H1 (cell line): ENCODE results near the gene PLPPR4. TPM values are rescaled to one million over a fixed set of nuclear protein-coding genes. Genes with fewer than 3 reads are reported as not detected.

Source experiments
- CTCF ChIA-PET: fragments of 300-600 bp; sonication (Branson Sonifier 250); formaldehyde crosslinking; loops from one replicate; lab custom pipeline; 2021; ENCODE audit not compliant: partially characterized antibody; lab: Charles Lee
- POLR2A ChIA-PET: fragments of 300-600 bp; sonication (Branson Sonifier 250); formaldehyde crosslinking; loops from one replicate; lab custom pipeline; 2021; ENCODE audit warnings: inconsistent platforms; ENCODE audit not compliant: partially characterized antibody; lab: Charles Lee
- DNase-seq, 2 experiments: peaks; one replicate each; pipeline versions ENCODE4 v3.0.0 to v3.0.0-alpha.2; 2010 to 2022; ENCODE audit warnings: low spot score in 2 of 2, low read depth in 1 of 2, mixed read lengths in 1 of 2
- FAIRE-seq: peaks from 2 replicates; lab custom pipeline; 2011; peaks lifted over from hg19 to GRCh38; lab: Jason Lieb, UNC
- H2AFZ ChIP-seq: 2 replicates; pipeline ENCODE4 v1.8.1; 2012; ENCODE audit warnings: low read length, inconsistent platforms
- H2AK5ac ChIP-seq: 2 replicates; pipeline ENCODE4 v1.6.1; 2013; ENCODE audit warnings: low read depth, low read length
- H2BK120ac ChIP-seq: replicated peaks from 2 replicates; pipeline ENCODE3; 2013; ENCODE audit warnings: low read depth, low read length, inconsistent platforms
- H2BK12ac ChIP-seq: 2 replicates; pipeline ENCODE4 v1.6.1; 2013; ENCODE audit warnings: low read depth, low read length
- H2BK15ac ChIP-seq: 2 replicates; pipeline ENCODE4 v1.6.1; 2013; ENCODE audit warnings: low read length
- H2BK20ac ChIP-seq: 2 replicates; pipeline ENCODE4 v1.6.1; 2013; ENCODE audit warnings: low read length
- H2BK5ac ChIP-seq: 2 replicates; pipeline ENCODE4 v1.6.1; 2013; ENCODE audit warnings: low read depth, low read length
- H3K14ac ChIP-seq: 2 replicates; pipeline ENCODE4 v1.6.1; 2013; ENCODE audit warnings: inconsistent platforms; ENCODE audit not compliant: insufficient read length
- H3K18ac ChIP-seq: 2 replicates; pipeline ENCODE4 v1.6.1; 2013; ENCODE audit warnings: low read length; ENCODE audit errors: extremely low read depth
- H3K23ac ChIP-seq: 2 replicates; pipeline ENCODE4 v1.6.1; 2013; ENCODE audit warnings: inconsistent platforms; ENCODE audit not compliant: insufficient read length
- H3K23me2 ChIP-seq: 2 replicates; pipeline ENCODE4 v1.6.1; 2013; ENCODE audit warnings: low read depth, low read length
- H3K27ac ChIP-seq: 2 replicates; pipeline ENCODE4 v1.6.1; 2011; ENCODE audit warnings: low read depth, low read length, inconsistent platforms
- H3K27me3 ChIP-seq, 4 experiments: replicated peaks in 1 of 4; 1 replicate in 1 of 4; 2 replicates in 3 of 4; pipeline versions ENCODE4 v1.6.1 to v1.8.1; 2011 to 2013; ENCODE audit warnings: low read length in 3 of 4, mild to moderate bottlenecking in 3 of 4, inconsistent platforms in 2 of 4, mixed read lengths in 2 of 4, moderate library complexity in 1 of 4; ENCODE audit not compliant: control insufficient read depth in 3 of 4, insufficient read depth in 3 of 4; ENCODE audit errors: extremely low read depth in 1 of 4
- H3K36me3 ChIP-seq, 4 experiments: 2 replicates each; pipeline versions ENCODE4 v1.6.1 to v1.8.1; 2011 to 2013; ENCODE audit warnings: mild to moderate bottlenecking in 4 of 4, low read length in 3 of 4, moderate library complexity in 2 of 4, control low read depth in 1 of 4, inconsistent platforms in 1 of 4; ENCODE audit not compliant: insufficient read depth in 4 of 4, control insufficient read depth in 2 of 4
- H3K4ac ChIP-seq: replicated peaks from 2 replicates; pipeline ENCODE3; 2013; ENCODE audit warnings: low read length, low read depth, mixed read lengths, inconsistent platforms; ENCODE audit not compliant: insufficient read length
- H3K4me1 ChIP-seq, 4 experiments: replicated peaks in 1 of 4; 1 replicate in 1 of 4; 2 replicates in 3 of 4; pipeline versions ENCODE4 v1.6.1 to v1.8.1; 2011 to 2013; ENCODE audit warnings: low read length in 3 of 4, inconsistent platforms in 2 of 4, mixed read lengths in 1 of 4; ENCODE audit not compliant: insufficient read depth in 4 of 4, control insufficient read depth in 3 of 4
- H3K4me2 ChIP-seq, 2 experiments: 2 replicates each; pipeline versions ENCODE4 v1.6.1 to v1.8.1; 2011 to 2013; ENCODE audit warnings: low read depth in 2 of 2, low read length in 2 of 2, control low read depth in 1 of 2, inconsistent platforms in 1 of 2, mild to moderate bottlenecking in 1 of 2; ENCODE audit not compliant: insufficient read depth in 1 of 2
- H3K4me3 ChIP-seq, 4 experiments: fragments of 200-600, 300-600 bp in 1 of 4; sonication (generic), shearing (Covaris generic), sonication (Bioruptor Twin) in 1 of 4; 2 replicates each; pipeline versions ENCODE4 v1.5.1 to v1.8.1; 2011 to 2016; ENCODE audit warnings: low read length in 4 of 4, low read depth in 3 of 4, control low read depth in 2 of 4, inconsistent platforms in 2 of 4, mild to moderate bottlenecking in 2 of 4, mixed read lengths in 1 of 4, moderate library complexity in 1 of 4; ENCODE audit not compliant: insufficient read depth in 2 of 4; ENCODE audit errors: extremely low read depth in 1 of 4
- H3K56ac ChIP-seq: replicated peaks from 2 replicates; pipeline ENCODE3; 2013; ENCODE audit warnings: low read depth, mild to moderate bottlenecking, mixed read lengths, low read length, inconsistent platforms; ENCODE audit not compliant: insufficient read length
- H3K79me1 ChIP-seq: 2 replicates; pipeline ENCODE4 v1.6.1; 2013; ENCODE audit warnings: low read depth, low read length, control low read depth
- H3K79me2 ChIP-seq, 2 experiments: 2 replicates each; pipeline versions ENCODE4 v1.6.1 to v1.8.1; 2012 to 2013; ENCODE audit warnings: low read length in 2 of 2, mild to moderate bottlenecking in 2 of 2, inconsistent platforms in 1 of 2; ENCODE audit not compliant: insufficient read depth in 2 of 2, control insufficient read depth in 1 of 2
- H3K9ac ChIP-seq, 4 experiments: replicated peaks in 1 of 4; 1 replicate in 1 of 4; 2 replicates in 3 of 4; pipeline versions ENCODE4 v1.6.1 to v1.8.1; 2011 to 2013; ENCODE audit warnings: low read depth in 3 of 4, low read length in 3 of 4, control low read depth in 2 of 4, mild to moderate bottlenecking in 2 of 4, moderate library complexity in 2 of 4, inconsistent platforms in 1 of 4; ENCODE audit errors: extremely low read depth in 1 of 4
- H3K9me3 ChIP-seq, 2 experiments: 2 replicates each; pipeline versions ENCODE4 v1.6.1 to v1.8.1; 2012 to 2013; ENCODE audit warnings: mild to moderate bottlenecking in 2 of 2, moderate library complexity in 2 of 2, control low read depth in 1 of 2, inconsistent platforms in 1 of 2, low read depth in 1 of 2, low read length in 1 of 2, mixed read lengths in 1 of 2; ENCODE audit not compliant: insufficient read depth in 2 of 2
- H4K20me1 ChIP-seq, 2 experiments: replicated peaks in 1 of 2; 2 replicates each; pipeline versions ENCODE3 to v1.8.1; 2011 to 2013; ENCODE audit warnings: inconsistent platforms in 2 of 2, low read length in 2 of 2, mild to moderate bottlenecking in 1 of 2; ENCODE audit not compliant: insufficient read depth in 2 of 2, control insufficient read depth in 1 of 2
- H4K5ac ChIP-seq: 2 replicates; pipeline ENCODE4 v1.6.1; 2013; ENCODE audit warnings: low read length, low read depth, mixed read lengths, inconsistent platforms; ENCODE audit not compliant: insufficient read length
- H4K8ac ChIP-seq: 2 replicates; pipeline ENCODE4 v1.8.0; 2013; ENCODE audit warnings: mild to moderate bottlenecking, moderate library complexity, low read length, inconsistent platforms; ENCODE audit not compliant: insufficient read depth; ENCODE audit errors: extremely low read depth
- H4K91ac ChIP-seq: replicated peaks from 2 replicates; pipeline ENCODE3; 2013; ENCODE audit warnings: low read length, mixed read lengths, inconsistent platforms; ENCODE audit not compliant: insufficient read length
- BCL11A ChIP-seq, 2 experiments: IDR thresholded peaks; one replicate each; pipeline ENCODE4 v1.6.1; 2011; ENCODE audit warnings: low read depth in 2 of 2, low read length in 2 of 2, mild to moderate bottlenecking in 2 of 2
- GABPA ChIP-seq: IDR thresholded peaks from 2 replicates; pipeline ENCODE4 v1.6.1; 2011; ENCODE audit warnings: mild to moderate bottlenecking, low read length, moderate library complexity, borderline replicate concordance; ENCODE audit not compliant: insufficient read depth
- GTF2F1 ChIP-seq: IDR thresholded peaks from 2 replicates; pipeline ENCODE4 v1.6.1; 2012; ENCODE audit warnings: low read depth, low read length, improper control_type of control experiment, borderline replicate concordance
- JUN ChIP-seq: IDR thresholded peaks from 2 replicates; pipeline ENCODE4 v1.6.1; 2011; ENCODE audit warnings: low read depth, mild to moderate bottlenecking, improper control_type of control experiment, low read length
- NANOG ChIP-seq: IDR thresholded peaks from 2 replicates; pipeline ENCODE4 v1.6.1; 2011; ENCODE audit warnings: low read length, low read depth, mild to moderate bottlenecking, inconsistent platforms; ENCODE audit not compliant: insufficient read depth, poor library complexity, severe bottlenecking
- POLR2AphosphoS5 ChIP-seq: IDR thresholded peaks from 2 replicates; pipeline ENCODE4 v1.6.1; 2011; ENCODE audit warnings: low read depth, low read length
- SP1 ChIP-seq: IDR thresholded peaks from 2 replicates; pipeline ENCODE4 v1.6.1; 2011; ENCODE audit warnings: low read depth, low read length
- SP4 ChIP-seq: IDR thresholded peaks from 2 replicates; pipeline ENCODE4 v1.6.1; 2012; ENCODE audit warnings: low read length, inconsistent platforms
- SRF ChIP-seq: IDR thresholded peaks from 2 replicates; pipeline ENCODE4 v1.6.1; 2011; ENCODE audit warnings: mild to moderate bottlenecking, low read depth, low read length, moderate library complexity
- WGBS, 2 experiments: shearing (Covaris generic) in 1 of 2; methylation state at CpG; one replicate each; pipeline versions ENCODE4 v1.1.6 to v1.1.7; 2013 to 2015; ENCODE audit warnings: low lambda C conversion rate in 2 of 2, mixed read lengths in 2 of 2, inconsistent platforms in 1 of 2, low coverage in 1 of 2, missing lambda C conversion rate in 1 of 2; ENCODE audit not compliant: insufficient replicate concordance in 2 of 2, insufficient coverage in 1 of 2, insufficient read length in 1 of 2; ENCODE audit errors: extremely low coverage in 1 of 2, missing lambda C conversion rate in 1 of 2; 5-methylcytosine and 5-hydroxymethylcytosine counted together
- polyA plus RNA-seq, 7 experiments: library from polyadenylated mRNA; depleted of rRNA in 3 of 7; stranded (reverse) in 5 of 7; unstranded in 2 of 7; fragments of >200 nt in 5 of 7; fragments of 200-250 nt in 2 of 7; gene quantifications; 1 replicate in 5 of 7; 2 replicates in 1 of 7; 4 replicates in 1 of 7; pipeline versions ENCODE4 v1.2.1 to v1.2.3, GENCODE V29; 2011 to 2013; ENCODE audit warnings: missing spikeins in 2 of 7, mixed read lengths in 2 of 7
- total RNA-seq: library from RNA; stranded (reverse); fragmentation: NEBNext Ultra II Directional; extraction: Animal tissue kit (Norgen Biotek cat#: 25700); gene quantifications from 2 replicates; pipeline ENCODE4 v1.2.1, GENCODE V29; 2021

PLPPR4 gene
- total and polyA plus RNA-seq, 2 of the 8 experiments (the other 6 are each of a cell fraction or from before 2014, with no cell fraction given): 0.74 to 2.2 TPM

GRCh38 chr1:99218572-99218971, 45.7 kb upstream of the PLPPR4 start:
- H3K4me2 ChIP-seq: no peak overlapping the region
- no peak overlapping the region for H4K5ac ChIP-seq
- H3K14ac ChIP-seq: no peak overlapping the region
- 90% methylated on average over 4 of the region's 4 CpGs; no CpG with 5 or more reads in 1 of the 2 experiments for WGBS, 2 experiments
- TF ChIP-seq GTF2F1 (no peak), SP4 (no peak), SP1 (no peak), POLR2AphosphoS5 (no peak), BCL11A (IDR thresholded peaks at IDR 0.05; ENCODE audit: low read depth in 2 of 2, low read length in 2 of 2) (no peak), SRF (no peak), JUN (no peak), GABPA (no peak), NANOG (no peak)
- TF ChIP-seq, all 59 proteins: peak for 0
- Histone ChIP-seq H2AK5ac (no peak overlapping the region), H3K56ac (no peak overlapping the region), H4K8ac (no peak overlapping the region), H3K79me1 (no peaks in the 10 kb centered on the region), H3K79me2 (no peaks in the 10 kb centered on the region), H2BK120ac (no peak overlapping the region), H3K23ac (no peak overlapping the region), H3K9ac (no peak overlapping the region), H4K91ac (no peak overlapping the region), H3K4me3 (no peak overlapping the region), H3K23me2 (no peaks in the 10 kb centered on the region), H3K4me1 (no peaks in the 10 kb centered on the region), H3K36me3 (no peaks in the 10 kb centered on the region), H2BK12ac (no peak overlapping the region), H3K27me3 (no peaks in the 10 kb centered on the region; a peak in 1 of 7 replicates), H3K27ac (no peak overlapping the region), H3K9me3 (no peaks in the 10 kb centered on the region), H2AFZ (no peak overlapping the region), H2BK15ac (no peak overlapping the region), H3K4ac (no peak overlapping the region), H3K18ac (no peak overlapping the region), H2BK5ac (no peak overlapping the region), H4K20me1 (no peaks in the 10 kb centered on the region), H2BK20ac (no peak overlapping the region)
- no peak for DNase-seq
- ChIA-PET POLR2A (no interaction called here), CTCF (interaction anchor here (1.6 kb wide), 1 partner anchor 88 kb away, joined by 3 read pairs; no protein-coding TSS in a partner anchor)
- FAIRE-seq: no peak
